ENCODE results near the gene CKAP2.
"Not testable (repeated sequence)": the region's sequence is repeated elsewhere in the genome, so short reads cannot be mapped to it uniquely, and the experiment has no call there.

The CKAP2 gene

GRCh38 chr13:52454820-52455676 is at the start of gene CKAP2:
TSS of gene CKAP2 (plus strand) at chr13:52455478. CDS start at chr13:52455557, 79 bp downstream.
- DNase-seq, result peak; percentile 82

- DNase-seq, result no peak
Observed at GRCh38 chr13:52405767-52406494, 49.3 kb upstream of the CKAP2 start, which contains the start of gene THSD1. TSS of gene THSD1 (minus strand) at chr13:52406172. CDS start at chr13:52402600, 3,572 bp downstream.

GRCh38 chr13:52406629-52407028 is 48.6 kb upstream of the CKAP2 start:
- no peak for DNase-seq

- not testable (repeated sequence) for DNase-seq
Observed at GRCh38 chr13:52407436-52407835, 47.8 kb upstream of the CKAP2 start.

- DNase-seq, result not testable (repeated sequence)
Observed at GRCh38 chr13:52408071-52408658, 47.1 kb upstream of the CKAP2 start.

GRCh38 chr13:52411629-52412028 is 43.6 kb upstream of the CKAP2 start:
- no peak for DNase-seq

- no peak for DNase-seq
Observed at GRCh38 chr13:52412128-52412527, 43.1 kb upstream of the CKAP2 start.

GRCh38 chr13:52414051-52414450 is 41.2 kb upstream of the CKAP2 start:
- DNase-seq, result no peak

GRCh38 chr13:52414963-52415362 is 40.3 kb upstream of the CKAP2 start:
- DNase-seq, result no peak

- DNase-seq, result no peak
Observed at GRCh38 chr13:52419080-52419479, 36.2 kb upstream of the CKAP2 start.

GRCh38 chr13:52421216-52421615 is 34.1 kb upstream of the CKAP2 start:
- DNase-seq, result no peak

- no peak for DNase-seq
Observed at GRCh38 chr13:52428295-52428694, 27.0 kb upstream of the CKAP2 start.

- no peak for DNase-seq
Observed at GRCh38 chr13:52432456-52432855, 22.8 kb upstream of the CKAP2 start.

GRCh38 chr13:52446265-52446664 is 9.0 kb upstream of the CKAP2 start:
- DNase-seq, result no peak

- DNase-seq, result peak; percentile 21
Observed at GRCh38 chr13:52447354-52447753, 7.9 kb upstream of the CKAP2 start.

GRCh38 chr13:52447815-52448552 is 7.3 kb upstream of the CKAP2 start:
- DNase-seq, result no peak

GRCh38 chr13:52449331-52450011 is 5.8 kb upstream of the CKAP2 start:
- DNase-seq, result no peak

GRCh38 chr13:52450012-52450792 is 5.1 kb upstream of the CKAP2 start, which contains the start of gene VPS36:
TSS of gene VPS36 (minus strand) at chr13:52450634. CDS start at chr13:52450594, 40 bp downstream.
- peak; percentile 81 for DNase-seq

- DNase-seq, result no peak
Observed at GRCh38 chr13:52450793-52451116, 4.5 kb upstream of the CKAP2 start.

- DNase-seq, result no peak
Observed at GRCh38 chr13:52451135-52451804, 4.0 kb upstream of the CKAP2 start.

- DNase-seq, result no peak
Observed at GRCh38 chr13:52452470-52452869, 2.8 kb upstream of the CKAP2 start.
